ENCODE results near the gene COG3. TPM values are rescaled to one million over a fixed set of nuclear protein-coding genes. Genes with fewer than 3 reads are reported as not detected.

Gene COG3
- total RNA-seq, 4 donors from 2014 or later: 31.9 to 41.9 (median 33.4) TPM

DNA sequence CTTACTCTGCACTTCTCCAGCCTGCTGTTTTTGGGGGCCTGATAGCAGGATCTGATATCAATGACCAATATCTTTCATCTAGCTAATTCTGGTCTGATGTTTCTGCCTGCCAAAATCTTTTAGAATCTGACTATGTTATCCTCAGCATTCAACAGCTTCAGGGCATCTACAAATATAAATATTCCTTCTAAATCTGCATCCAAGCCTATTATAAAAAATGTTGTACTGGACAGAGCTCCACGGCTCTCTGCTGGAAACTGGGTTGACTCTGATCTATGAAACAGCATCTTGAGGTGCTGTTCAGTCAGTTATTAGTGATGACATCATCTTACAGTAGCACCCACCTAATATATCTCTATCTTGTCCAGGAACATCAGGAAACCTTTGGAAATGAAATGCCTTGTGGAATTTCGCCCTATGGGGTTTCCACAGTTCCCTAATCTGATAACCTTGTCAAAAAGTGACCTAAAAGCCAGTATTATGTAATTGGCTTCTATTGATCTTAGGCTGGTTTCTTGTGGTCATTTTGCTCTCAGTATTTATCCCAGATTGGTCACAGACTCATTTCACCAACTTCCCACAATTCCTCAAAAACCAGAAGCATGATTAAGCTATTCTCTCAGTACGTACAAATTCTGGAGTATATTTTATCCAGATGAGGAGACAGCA lies 117.8 kb downstream of the COG3 start:
- TF ChIP-seq POLR2A (IDR thresholded peaks at IDR 0.05): no peak
- TF ChIP-seq, protein P1, sequence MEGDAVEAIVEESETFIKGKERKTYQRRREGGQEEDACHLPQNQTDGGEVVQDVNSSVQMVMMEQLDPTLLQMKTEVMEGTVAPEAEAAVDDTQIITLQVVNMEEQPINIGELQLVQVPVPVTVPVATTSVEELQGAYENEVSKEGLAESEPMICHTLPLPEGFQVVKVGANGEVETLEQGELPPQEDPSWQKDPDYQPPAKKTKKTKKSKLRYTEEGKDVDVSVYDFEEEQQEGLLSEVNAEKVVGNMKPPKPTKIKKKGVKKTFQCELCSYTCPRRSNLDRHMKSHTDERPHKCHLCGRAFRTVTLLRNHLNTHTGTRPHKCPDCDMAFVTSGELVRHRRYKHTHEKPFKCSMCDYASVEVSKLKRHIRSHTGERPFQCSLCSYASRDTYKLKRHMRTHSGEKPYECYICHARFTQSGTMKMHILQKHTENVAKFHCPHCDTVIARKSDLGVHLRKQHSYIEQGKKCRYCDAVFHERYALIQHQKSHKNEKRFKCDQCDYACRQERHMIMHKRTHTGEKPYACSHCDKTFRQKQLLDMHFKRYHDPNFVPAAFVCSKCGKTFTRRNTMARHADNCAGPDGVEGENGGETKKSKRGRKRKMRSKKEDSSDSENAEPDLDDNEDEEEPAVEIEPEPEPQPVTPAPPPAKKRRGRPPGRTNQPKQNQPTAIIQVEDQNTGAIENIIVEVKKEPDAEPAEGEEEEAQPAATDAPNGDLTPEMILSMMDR (IDR thresholded peaks at IDR 0.05): no peak
- 49 to 51% methylated on average over 3 of the region's 3 CpGs for WGBS, 2 donors
- DNase-seq (ENCODE audit: low spot score in 2 of 2): peak in 1 of 2 donors; percentile 25

DNA sequence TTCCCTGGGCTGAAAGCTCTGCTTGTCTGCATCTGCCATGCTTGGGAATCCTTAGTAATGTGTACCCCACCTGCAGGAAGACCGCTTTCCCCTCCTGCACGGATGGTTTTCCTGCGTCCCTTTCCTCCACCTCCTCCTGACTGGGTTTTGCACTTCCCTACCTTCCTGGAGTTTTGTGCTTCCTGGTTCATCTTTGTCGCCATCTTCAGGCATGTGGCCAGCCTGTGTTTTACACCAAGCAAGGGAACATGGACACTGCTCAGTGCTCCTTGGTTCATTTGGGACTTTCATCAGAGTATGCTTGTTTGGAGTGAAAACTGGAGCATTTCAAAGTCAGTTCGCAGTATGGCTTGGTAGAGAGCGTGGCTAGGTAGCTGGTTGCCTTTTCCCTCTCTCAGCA lies 120.1 kb downstream of the COG3 start:
- intact Hi-C loops (cut with DNase I; ENCODE audit: low total_unique reads): no loop called here

More for the DNA sequence above, 117.8 kb downstream of the COG3 start:
- intact Hi-C loops (cut with DNase I; ENCODE audit: low total_unique reads): no loop called here
- H3K4me3 ChIP-seq (ENCODE audit: low read depth, poor library complexity, severe bottlenecking): no peak overlapping the region

More for the DNA sequence above, 120.1 kb downstream of the COG3 start:
- 80 to 83% methylated on average over 6 of the region's 6 CpGs for WGBS, 2 donors
- DNase-seq (ENCODE audit: low spot score in 2 of 2): peak in 1 of 2 donors; percentile 42
- TF ChIP-seq, protein P1 (IDR thresholded peaks at IDR 0.05): no peak
- TF ChIP-seq POLR2A (IDR thresholded peaks at IDR 0.05): no peak
- no peak overlapping the region for H3K4me3 ChIP-seq (ENCODE audit: low read depth, poor library complexity, severe bottlenecking)

Other genes starting within 250 kb of the COG3 start
- 1,000 to 10,000 TPM; 2,307 to 2,977 (median 2,645) TPM for gene TPT1, start 123.8 kb upstream of the COG3 start, total RNA-seq
- gene SLC25A30, start 46.6 kb upstream of the COG3 start, total RNA-seq: 10 to 100 TPM in 3 of 4 donors, 1 to 10 TPM in 1; 8.0 to 23.3 (median 20.4) TPM
- not detected for gene ERICH6B, start 150.8 kb downstream of the COG3 start, total RNA-seq
- gene CBY2, start 237.4 kb downstream of the COG3 start, total RNA-seq: under 1 TPM in 1 of 4 donors, not detected in 3; 0.45 TPM

Measured in lower leg skin (tissue), 4 donors.